Colon (tissue), 2 donors: Measurements from ENCODE around the gene LACTB.

Experiments
- FAIRE-seq: peaks from 2 replicates; lab custom pipeline; 2012; peaks lifted over from hg19 to GRCh38; lab: Jason Lieb, UNC
- donor health status: control.
- donor health status: control.

LACTB gene

DNA sequence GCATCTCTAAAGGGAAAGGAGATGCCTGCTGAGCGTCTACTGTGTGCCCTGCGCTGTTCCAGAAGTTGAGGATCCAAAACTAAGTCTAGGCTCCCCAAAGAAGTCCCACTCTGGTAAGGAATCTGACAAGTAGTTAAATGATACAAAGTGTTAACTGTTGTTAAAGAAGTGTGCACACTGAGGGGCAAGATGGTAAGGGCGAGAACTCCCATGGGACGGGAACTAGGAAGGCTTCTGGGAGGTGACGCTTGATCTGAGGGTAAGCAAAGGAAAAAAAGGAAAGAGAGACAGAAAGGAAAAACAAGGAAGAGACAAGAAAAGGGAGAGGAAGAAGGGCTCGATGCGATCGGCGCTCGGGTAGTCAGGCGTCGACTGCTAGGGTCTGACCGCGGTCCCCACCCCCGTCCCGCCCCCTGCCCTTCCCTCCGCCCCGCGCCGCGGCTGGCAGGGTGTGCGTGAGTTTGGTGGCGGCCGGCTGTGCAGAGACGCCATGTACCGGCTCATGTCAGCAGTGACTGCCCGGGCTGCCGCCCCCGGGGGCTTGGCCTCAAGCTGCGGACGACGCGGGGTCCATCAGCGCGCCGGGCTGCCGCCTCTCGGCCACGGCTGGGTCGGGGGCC is at the start of gene LACTB:
Gene LACTB (plus strand): TSS at position 480 of the 620 bp plus-strand sequence. CDS start 11 bp downstream, at position 491.
- no peak for FAIRE-seq

DNA sequence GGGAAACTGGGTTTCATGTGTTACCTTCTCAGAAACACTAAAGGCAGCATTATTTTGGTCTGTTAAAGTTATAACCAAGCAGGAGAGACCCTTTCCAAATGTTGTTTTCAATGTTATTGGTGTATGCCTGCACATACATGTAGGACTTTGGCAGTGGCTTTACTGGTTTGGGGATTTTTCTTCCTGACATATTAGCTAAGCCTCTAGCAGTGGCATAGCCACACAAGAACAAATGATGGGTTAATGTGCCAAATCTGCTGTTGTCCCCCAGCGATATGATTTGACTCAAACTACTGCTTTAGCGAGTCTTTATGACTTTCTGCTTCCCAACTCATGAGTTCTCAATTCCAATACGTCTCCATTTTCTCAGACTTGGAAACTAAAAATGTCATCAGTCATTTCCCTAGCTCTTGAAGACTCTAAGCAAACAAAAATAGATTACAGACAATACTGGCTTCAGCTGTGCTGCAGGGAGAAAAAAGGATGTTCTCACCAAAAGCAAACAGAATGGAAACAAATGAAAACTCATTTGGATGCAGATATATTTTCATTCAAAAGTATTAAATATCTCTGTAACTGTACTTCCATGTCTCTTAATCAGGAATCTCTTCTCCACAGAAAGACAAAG is 49.5 kb upstream of the LACTB start:
- no peak for FAIRE-seq

DNA sequence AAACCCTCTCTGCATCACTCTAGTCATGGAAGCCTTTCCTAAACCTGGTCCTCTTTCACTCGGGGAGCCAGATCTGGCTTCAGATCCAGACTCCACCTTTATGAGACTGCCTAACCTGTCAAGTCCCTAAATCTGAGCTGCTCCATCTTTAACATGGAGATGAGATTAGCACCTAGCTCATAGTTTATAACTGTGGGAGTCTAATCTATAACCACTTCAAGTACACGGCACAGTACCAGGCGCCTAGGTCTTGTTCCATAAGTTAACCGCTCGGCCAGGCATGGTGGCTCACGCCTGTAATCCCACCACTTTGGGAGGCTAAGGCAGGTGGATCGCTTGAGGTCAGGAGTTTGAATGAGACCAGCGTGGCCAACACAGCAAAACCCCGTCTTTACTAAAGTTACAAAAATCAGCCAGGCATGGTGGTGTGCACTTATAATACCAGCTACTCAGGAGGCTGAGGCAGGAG is 48.8 kb upstream of the LACTB start:
- no peak for FAIRE-seq

- no peak for FAIRE-seq
Measured at GRCh38 chr15:63073497-63074172, 48.0 kb upstream of the LACTB start.

DNA sequence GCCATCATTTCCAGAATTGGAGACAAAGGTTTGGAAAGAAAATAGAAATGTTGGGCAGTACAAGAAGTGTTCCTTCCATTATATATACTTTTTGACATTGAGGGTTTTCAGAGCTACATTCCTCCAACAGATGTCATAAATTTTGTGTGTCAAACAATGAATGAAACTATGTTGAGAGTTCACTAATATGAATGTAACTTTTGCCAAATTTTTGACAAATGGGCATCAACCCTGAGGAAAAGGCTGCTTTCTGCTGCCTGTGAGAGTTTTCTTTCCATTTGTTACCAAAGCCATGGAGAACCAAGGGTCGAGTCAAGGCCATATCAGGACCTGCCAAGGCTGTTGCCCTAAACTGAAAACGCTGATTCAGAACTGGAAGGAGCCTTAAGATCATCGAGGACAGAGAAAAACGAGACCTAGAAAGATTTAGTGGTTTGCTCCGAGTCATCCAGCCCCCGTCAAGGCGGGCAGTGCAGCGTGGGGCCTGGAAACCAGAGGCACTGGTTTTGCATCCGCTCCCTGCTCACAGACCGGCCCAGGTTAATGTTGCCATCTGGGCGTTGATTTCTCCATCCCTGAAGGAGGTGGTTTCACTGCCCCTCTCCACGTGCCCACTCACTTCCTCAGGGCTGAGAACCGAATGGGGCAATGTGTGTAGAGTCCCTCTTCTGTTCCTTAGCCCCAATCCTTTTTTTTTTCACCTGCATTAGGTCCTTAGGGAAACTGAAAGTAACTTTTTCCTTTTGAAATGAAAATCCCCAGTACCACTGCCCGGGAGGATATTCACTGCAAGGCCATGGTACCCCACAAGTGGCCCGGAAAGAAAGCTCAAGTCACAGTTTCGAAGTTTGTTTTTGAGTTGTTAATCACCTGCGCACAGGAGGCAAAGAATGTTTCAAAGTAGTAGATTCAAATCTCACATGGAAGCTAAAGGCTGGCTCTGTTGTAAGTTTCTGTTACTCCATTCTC is 46.4 kb upstream of the LACTB start:
- FAIRE-seq: no peak

GRCh38 chr15:63075984-63076713 is 45.5 kb upstream of the LACTB start:
- no peak for FAIRE-seq

DNA sequence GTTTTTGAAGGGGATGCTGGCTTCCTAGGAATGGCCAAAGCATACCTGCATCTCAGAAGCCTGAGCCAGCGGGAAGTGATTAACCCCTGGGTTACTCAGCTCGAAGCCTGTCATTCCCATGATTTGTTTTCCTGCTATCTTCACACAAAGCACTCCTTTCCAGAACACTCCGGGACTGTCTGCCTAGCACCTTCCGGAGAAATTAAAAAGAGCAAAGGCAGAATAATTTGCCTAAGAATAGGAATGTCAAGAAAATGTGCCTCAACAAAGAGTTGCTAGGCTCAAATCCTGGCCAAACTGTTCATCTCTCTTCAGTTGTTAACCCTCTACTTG is 45.0 kb upstream of the LACTB start:
- no peak for FAIRE-seq

DNA sequence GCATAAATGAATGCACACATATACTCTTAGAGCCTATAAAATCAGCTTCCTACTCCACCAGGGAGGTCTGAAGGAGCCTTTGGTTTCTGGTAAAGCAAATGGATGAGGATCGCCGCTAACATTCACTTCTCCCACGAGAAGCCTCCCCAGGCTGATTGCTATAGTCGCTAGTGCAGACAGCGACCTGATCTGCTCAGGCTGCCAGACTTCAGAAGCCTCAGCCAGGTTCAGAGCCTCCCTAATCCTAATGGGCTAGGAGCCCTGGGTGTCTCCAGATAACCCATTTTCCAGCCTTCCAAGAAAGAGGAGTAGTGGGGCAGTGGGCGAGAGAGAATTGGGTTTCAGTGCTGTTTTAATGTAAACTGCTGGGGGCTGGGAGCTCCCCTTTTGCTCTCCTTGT is 43.7 kb upstream of the LACTB start:
- no peak for FAIRE-seq

DNA sequence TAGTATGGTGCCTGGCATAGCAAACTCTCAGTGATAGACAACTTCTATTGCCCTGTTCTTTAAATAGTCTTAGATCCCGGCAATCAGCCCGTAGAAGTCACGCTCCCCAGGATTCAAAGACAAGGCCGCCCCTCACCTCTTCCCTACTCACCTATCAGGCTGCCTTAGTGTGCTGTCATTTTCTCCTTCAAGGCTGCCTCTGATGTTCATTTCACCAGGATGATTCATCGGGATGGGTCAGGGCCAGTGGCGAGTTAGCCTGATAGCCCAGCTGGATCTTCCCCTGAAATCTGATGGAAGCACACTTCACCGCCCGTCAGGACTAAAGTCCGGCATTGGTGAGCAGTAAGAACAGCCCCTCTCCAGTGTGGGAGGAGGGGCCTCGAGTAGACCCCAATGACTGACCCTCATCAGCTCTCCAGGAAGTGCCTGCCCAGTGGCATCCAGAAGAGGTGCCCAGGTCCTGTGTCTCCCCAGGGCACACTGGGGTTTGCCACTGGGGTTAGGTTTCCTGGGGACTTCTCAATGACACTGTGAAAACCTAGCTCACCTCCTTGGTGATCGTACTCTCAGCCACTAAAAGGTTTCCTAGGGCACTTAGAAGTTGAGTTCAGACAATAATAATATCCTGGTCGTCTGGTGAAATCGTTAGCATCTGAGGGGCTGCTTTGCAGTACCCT is 41.6 kb upstream of the LACTB start:
- FAIRE-seq: no peak

- FAIRE-seq: no peak
Measured at GRCh38 chr15:63080634-63081250, 40.9 kb upstream of the LACTB start.

- FAIRE-seq: no peak
Measured at GRCh38 chr15:63082366-63082765, 39.3 kb upstream of the LACTB start.

DNA sequence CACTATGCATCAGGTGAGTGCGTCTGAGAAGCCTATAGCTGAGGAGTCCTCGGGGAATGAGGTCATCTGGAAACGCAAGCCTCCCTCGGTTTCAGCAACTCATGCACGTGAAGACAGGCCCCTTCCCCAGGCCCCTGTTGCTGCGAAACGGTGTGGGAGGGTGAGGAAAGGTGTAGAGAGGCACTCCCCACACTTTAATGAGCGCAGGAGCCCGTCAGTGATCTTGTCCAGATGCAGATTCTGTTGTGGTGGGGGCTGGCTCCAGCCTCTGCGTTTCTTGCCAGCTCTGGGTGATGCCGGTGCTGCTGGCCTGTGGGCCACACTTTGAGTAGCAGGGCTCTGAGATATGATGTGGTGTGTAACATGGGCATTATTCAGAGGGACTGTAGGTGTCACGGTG is 38.6 kb upstream of the LACTB start:
- FAIRE-seq: no peak

- no peak for FAIRE-seq
Measured at GRCh38 chr15:63083541-63083940, 38.1 kb upstream of the LACTB start.

- no peak for FAIRE-seq
Measured at GRCh38 chr15:63084806-63085205, 36.9 kb upstream of the LACTB start.

GRCh38 chr15:63085289-63085688 is 36.4 kb upstream of the LACTB start:
- FAIRE-seq: no peak

DNA sequence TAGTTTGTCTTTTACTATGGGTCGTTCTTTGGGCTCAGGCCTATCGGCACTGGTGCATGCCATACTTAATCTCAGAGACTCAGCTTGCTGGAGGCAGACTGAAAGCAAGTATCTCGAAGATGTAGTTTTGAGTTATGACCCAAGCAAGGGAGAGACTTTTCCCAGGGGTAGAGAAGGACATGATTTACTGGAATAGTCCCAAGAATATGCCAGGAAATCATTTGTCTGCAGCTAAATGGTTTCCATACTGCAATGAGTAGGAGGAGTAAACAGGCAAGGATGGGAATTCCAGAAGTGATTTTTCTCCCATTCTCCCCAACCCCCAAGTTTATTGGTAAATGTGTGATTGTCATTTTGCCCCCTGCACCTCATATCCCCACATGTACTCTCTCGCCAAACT is 35.4 kb upstream of the LACTB start:
- FAIRE-seq: no peak

DNA sequence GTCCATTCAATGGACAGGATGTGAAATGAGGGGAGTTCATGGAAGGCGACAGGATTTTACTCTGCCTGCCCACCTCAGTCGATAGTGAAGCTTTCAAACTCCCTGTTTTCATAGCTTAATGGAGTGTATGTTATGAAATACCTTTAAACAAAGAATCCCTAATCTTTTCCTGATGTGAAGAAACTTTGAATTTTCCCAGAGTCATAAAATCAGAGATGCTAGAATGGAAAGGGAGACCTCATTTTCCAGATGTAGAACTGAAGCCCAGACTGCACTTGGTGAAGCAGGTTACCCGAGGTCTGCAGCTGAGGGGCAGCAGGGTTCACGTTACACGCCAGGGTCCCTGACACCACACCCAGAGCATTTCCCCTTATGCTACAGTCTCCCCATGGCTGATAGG is 34.7 kb upstream of the LACTB start:
- FAIRE-seq: no peak

- no peak for FAIRE-seq
Measured at GRCh38 chr15:63088533-63089245, 33.0 kb upstream of the LACTB start.

DNA sequence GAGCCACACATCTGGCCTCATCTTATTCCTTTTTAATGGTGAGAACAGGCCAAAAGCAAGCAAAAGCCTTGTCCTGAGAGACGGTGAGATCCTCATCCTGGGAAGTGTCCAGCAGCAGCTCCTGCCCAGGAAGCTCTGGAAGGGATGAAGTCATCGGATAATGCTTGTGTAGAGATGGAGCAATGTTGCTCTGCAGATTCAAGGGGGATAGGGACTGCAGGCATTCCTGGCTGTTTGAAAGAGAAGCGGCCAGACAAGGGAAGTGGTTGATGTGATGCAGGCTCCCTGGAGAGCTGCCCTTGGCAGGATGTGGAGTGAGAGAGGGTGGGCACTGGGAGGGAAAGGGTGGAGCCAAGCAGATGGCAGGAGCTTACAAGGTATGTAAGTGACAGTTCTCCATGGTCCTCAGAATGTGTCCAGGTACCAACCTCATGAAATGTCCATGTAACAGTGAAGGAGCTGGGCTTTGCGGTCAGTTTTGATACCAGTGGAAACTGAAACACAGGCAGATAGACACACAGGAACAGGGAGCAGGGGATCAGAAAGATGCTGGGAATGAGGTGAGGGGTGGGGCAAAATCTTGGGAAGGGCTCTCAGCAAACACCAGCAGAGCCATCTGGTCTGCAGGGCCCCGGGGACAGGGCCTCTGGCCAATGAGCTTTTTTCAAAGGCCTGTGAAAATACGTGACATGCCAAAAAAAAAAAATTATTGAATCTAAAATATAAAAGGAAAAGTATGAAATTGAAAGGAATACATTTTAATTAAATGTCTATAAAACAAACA is 32.2 kb upstream of the LACTB start:
- no peak for FAIRE-seq
